NCI-H2081 (cell line): Measurements from ENCODE around the gene TBC1D3C.
"Not testable (repeated sequence)": the region's sequence is repeated elsewhere in the genome, so short reads cannot be mapped to it uniquely, and the experiment has no call there.

Experiments
- DNase-seq, 2 experiments: peaks; one replicate each; lab custom pipeline; 2025; lab: John Stamatoyannopoulos, UW

Gene TBC1D3C

GRCh38 chr17:38068534-38068933 is at the start of gene TBC1D3C:
TBC1D3C (minus strand) TSS chr17:38068634; CDS start chr17:38067066, 1,568 bp downstream.
- DNase-seq, result not testable (repeated sequence)

- DNase-seq, result not testable (repeated sequence)
Observed at GRCh38 chr17:38099262-38099661, 30.8 kb upstream of the TBC1D3C start.

- not testable (repeated sequence) for DNase-seq
Observed at GRCh38 chr17:38094059-38094694, 25.7 kb upstream of the TBC1D3C start.

- DNase-seq, result not testable (repeated sequence)
Observed at GRCh38 chr17:38088120-38088519, 19.7 kb upstream of the TBC1D3C start.

- DNase-seq, result not testable (repeated sequence)
Observed at GRCh38 chr17:38087344-38087743, 18.9 kb upstream of the TBC1D3C start.
